A673 (cell line): Measurements from ENCODE around the gene SMIM17. TPM values are rescaled to one million over a fixed set of nuclear protein-coding genes. Genes with fewer than 3 reads are reported as not detected.

Experiments
- Bru-seq: library from RNA; stranded (reverse); fragments of 400-500 nt; gene quantifications from one replicate; lab custom pipeline; 2021; lab: Mats Ljungman, UMichigan
- BruChase-seq, 2 experiments: library from RNA; stranded (reverse); fragments of 400-500 nt; gene quantifications; one replicate each; lab custom pipeline; 2021; lab: Mats Ljungman, UMichigan
- BruUV-seq: library from RNA; stranded (reverse); fragments of 400-500 nt; replicated peaks from 2 replicates; lab custom pipeline; 2021; lab: Mats Ljungman, UMichigan
- CTCF ChIA-PET: fragments of 300-600 bp; sonication (Branson Sonifier 250); formaldehyde crosslinking; loops from one replicate; lab custom pipeline; 2022; ENCODE audit warnings: antibody characterized with exemption; lab: Charles Lee
- POLR2A ChIA-PET: fragments of 300-600 bp; sonication (Branson Sonifier 250); formaldehyde crosslinking; loops from one replicate; lab custom pipeline; 2022; ENCODE audit warnings: antibody characterized with exemption; ENCODE audit not compliant: low non-redundant PET; lab: Charles Lee
- DNase-seq: peaks from one replicate; pipeline ENCODE4 v3.0.0-alpha.2; 2015; ENCODE audit warnings: low spot score
- H3K27ac ChIP-seq: fragments of 200-600 bp; sonication (generic); 2 replicates; pipeline ENCODE4 v1.5.1; 2016; ENCODE audit warnings: mixed run types, low read depth, mild to moderate bottlenecking, mixed read lengths, antibody characterized with exemption, low read length; ENCODE audit not compliant: poor library complexity, severe bottlenecking
- H3K27me3 ChIP-seq: fragments of 200-600 bp; sonication (generic); replicated peaks from 2 replicates; pipeline ENCODE4 v1.6.1; 2017; ENCODE audit warnings: mixed run types, low read depth, mild to moderate bottlenecking, mixed read lengths, antibody characterized with exemption, low read length; ENCODE audit not compliant: insufficient read depth, poor library complexity
- H3K36me3 ChIP-seq: fragments of 200-600 bp; sonication (generic); 2 replicates; pipeline ENCODE4 v1.6.1; 2016; ENCODE audit warnings: mixed run types, mild to moderate bottlenecking, mixed read lengths, antibody characterized with exemption, low read length; ENCODE audit not compliant: insufficient read depth, poor library complexity, severe bottlenecking
- H3K4me1 ChIP-seq: fragments of 200-600 bp; sonication (generic); 2 replicates; pipeline ENCODE4 v1.6.1; 2017; ENCODE audit warnings: mixed run types, mild to moderate bottlenecking, mixed read lengths, antibody characterized with exemption, low read length; ENCODE audit not compliant: insufficient read depth, poor library complexity, severe bottlenecking
- H3K4me3 ChIP-seq: fragments of 200-600 bp; sonication (generic); 2 replicates; pipeline ENCODE4 v1.5.1; 2016; ENCODE audit warnings: low read depth, mixed run types, mild to moderate bottlenecking, mixed read lengths, low read length; ENCODE audit not compliant: poor library complexity, severe bottlenecking
- H3K9me3 ChIP-seq: fragments of 200-600 bp; sonication (generic); 2 replicates; pipeline ENCODE4 v1.6.1; 2016; ENCODE audit warnings: mixed run types, low read depth, mild to moderate bottlenecking, mixed read lengths, antibody characterized with exemption, low read length; ENCODE audit not compliant: poor library complexity, severe bottlenecking
- EZH2 ChIP-seq: fragments of 200-600 bp; sonication (generic); IDR thresholded peaks from 2 replicates; pipeline ENCODE4 v1.6.1; 2017; ENCODE audit warnings: borderline replicate concordance, low read depth, mild to moderate bottlenecking, mixed read lengths, antibody characterized with exemption, low read length; ENCODE audit not compliant: poor library complexity, severe bottlenecking
- intact Hi-C: fragments of 100-400 bp; cut with micrococcal nuclease; formaldehyde crosslinking; loops from one replicate; pipeline ENCODE4 v1.10.0; 2022; ENCODE audit not compliant: unreplicated experiment
- long read RNA-seq: library from polyadenylated mRNA; stranded (forward); transcript quantifications from one replicate; pipeline ENCODE4 v2.0.0, GENCODE V29; 2022
- total RNA-seq: library from RNA; stranded (reverse); gene quantifications from 2 replicates; pipeline ENCODE4 v1.2.3, GENCODE V29; 2021
- TF ChIP-seq, protein P1 (sequence below): fragments of 300-800, 200-600 bp; sonication (generic); conservative IDR thresholded peaks from 2 replicates; pipeline ENCODE4 v1.5.1; 2017; ENCODE audit warnings: low read depth, mild to moderate bottlenecking, antibody characterized with exemption, low read length, moderate library complexity, mixed read lengths

Gene SMIM17
- total RNA-seq (0.52 and 0.76 TPM in 2 replicates), Bru-seq, nascent RNA (percentile 39 among the genes with signal in this experiment), BruChase-seq, experiment 1, labeled RNA remaining after a 2-hour chase (percentile 47 among the genes with signal in this experiment), BruChase-seq, experiment 2, labeled RNA remaining after a 6-hour chase (percentile 60 among the genes with signal in this experiment)
- long read RNA-seq, partial matches to known transcripts = 0 of 1 reads
- long read RNA-seq, other reads (novel, unspliced or antisense) = 1 of 1 reads

DNA sequence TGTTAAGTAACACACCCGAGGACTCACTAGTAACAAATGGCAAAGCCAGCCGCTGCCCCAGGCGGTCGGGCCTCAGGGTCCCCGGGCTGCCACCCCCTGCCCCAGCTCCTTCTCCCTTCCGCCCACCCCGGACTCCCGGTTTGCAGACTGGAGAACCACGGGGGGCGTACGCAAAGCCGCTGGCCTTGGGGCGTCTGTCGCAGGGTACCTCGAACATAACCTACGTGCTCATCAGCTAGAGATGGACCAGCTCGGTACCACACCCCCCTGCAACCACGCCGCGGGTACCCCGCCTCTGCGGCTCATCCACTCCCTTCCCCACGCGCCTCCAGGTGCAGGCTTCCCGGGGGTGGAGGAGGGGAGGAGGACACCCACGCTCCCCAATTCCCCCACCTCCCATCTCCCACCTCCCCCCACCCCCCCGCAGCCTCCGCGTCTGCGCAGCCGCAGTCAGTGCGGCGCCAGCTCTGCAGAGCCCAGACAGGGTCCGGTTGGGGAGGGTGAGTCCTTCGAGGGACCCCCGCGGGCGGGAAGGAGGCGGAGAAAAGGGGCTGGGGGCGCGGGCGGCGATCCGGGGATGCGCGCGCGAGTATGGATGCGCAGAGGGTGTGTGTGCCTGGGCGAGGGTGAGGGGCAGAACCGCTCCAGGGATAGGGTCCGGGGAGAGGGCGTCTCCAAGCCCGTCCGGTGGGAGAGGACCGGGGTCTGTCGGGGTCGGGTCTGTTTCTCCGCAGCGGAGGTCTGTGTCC is at the start of gene SMIM17:
Gene SMIM17, plus strand, starts transcription at position 449 of the 749 bp plus-strand sequence. CDS start 2,509 bp downstream, outside the sequence.
- peaks cover 19% of the 10 kb centered on the region for H3K9me3 ChIP-seq
- no TSS peak for BruUV-seq

DNA sequence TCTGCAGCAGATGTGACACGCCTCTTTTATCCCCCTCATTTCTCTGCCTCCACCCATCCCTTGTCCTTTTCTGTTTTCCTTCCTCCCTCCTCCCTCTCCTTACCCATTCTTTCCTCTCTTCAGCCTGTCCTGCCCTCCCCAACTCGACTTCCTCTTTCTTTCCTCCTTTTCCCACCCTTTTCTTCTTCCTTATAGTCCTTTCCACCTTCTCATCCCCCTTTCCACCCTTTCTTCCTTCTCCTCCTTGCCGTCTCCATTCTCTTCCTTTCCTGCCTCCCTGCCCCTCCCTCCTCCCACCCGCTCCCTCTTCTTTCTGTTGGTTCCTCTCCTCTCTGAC is 48.5 kb upstream of the SMIM17 start:
- H3K4me3 ChIP-seq = peak overlapping the region; percentile 99
- peaks cover 5% of the 10 kb centered on the region for H3K9me3 ChIP-seq
- ChIA-PET POLR2A (interaction anchor here (0.6 kb wide), 1 partner anchor 20 kb away, joined by 3 read pairs; no protein-coding TSS in a partner anchor), CTCF (no interaction called here)
- TF ChIP-seq, protein P1, sequence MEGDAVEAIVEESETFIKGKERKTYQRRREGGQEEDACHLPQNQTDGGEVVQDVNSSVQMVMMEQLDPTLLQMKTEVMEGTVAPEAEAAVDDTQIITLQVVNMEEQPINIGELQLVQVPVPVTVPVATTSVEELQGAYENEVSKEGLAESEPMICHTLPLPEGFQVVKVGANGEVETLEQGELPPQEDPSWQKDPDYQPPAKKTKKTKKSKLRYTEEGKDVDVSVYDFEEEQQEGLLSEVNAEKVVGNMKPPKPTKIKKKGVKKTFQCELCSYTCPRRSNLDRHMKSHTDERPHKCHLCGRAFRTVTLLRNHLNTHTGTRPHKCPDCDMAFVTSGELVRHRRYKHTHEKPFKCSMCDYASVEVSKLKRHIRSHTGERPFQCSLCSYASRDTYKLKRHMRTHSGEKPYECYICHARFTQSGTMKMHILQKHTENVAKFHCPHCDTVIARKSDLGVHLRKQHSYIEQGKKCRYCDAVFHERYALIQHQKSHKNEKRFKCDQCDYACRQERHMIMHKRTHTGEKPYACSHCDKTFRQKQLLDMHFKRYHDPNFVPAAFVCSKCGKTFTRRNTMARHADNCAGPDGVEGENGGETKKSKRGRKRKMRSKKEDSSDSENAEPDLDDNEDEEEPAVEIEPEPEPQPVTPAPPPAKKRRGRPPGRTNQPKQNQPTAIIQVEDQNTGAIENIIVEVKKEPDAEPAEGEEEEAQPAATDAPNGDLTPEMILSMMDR = no peak
- TF ChIP-seq EZH2 = no peak
- DNase-seq = no peak
- intact Hi-C loops = no loop called here
- no peak overlapping the region for H3K27ac ChIP-seq
- no peaks in the 10 kb centered on the region for H3K4me1 ChIP-seq
- no peaks in the 10 kb centered on the region for H3K27me3 ChIP-seq
- BruUV-seq = no TSS peak
- peaks cover 17% of the 10 kb centered on the region for H3K36me3 ChIP-seq

More for the DNA sequence above, at the start of gene SMIM17:
- H3K4me1 ChIP-seq = no peaks in the 10 kb centered on the region
- ChIA-PET CTCF (no interaction called here), POLR2A (no interaction called here)
- intact Hi-C loops = no loop called here
- H3K4me3 ChIP-seq = no peak within 1 kb of the TSS
- no peak within 1 kb of the TSS for H3K27ac ChIP-seq
- H3K36me3 ChIP-seq = no peaks in the 10 kb centered on the region
- no peak for TF ChIP-seq EZH2
- TF ChIP-seq, protein P1 = no peak
- DNase-seq = no peak
- peaks cover 24% of the 10 kb centered on the region for H3K27me3 ChIP-seq

- ChIA-PET CTCF (no interaction called here), POLR2A (interaction anchor here (0.6 kb wide), 1 partner anchor 19 kb away, joined by 3 read pairs; no protein-coding TSS in a partner anchor)
- Histone ChIP-seq H3K27ac (peak within 1 kb of the TSS; percentile 88), H3K4me1 (no peaks in the 10 kb centered on the region), H3K4me3 (peak within 1 kb of the TSS; percentile 99), H3K9me3 (no peaks in the 10 kb centered on the region), H3K36me3 (peaks cover 17% of the 10 kb centered on the region), H3K27me3 (no peaks in the 10 kb centered on the region)
- TF ChIP-seq, protein P1 = no peak
- no peak for TF ChIP-seq EZH2
- peak; percentile 93 for DNase-seq
- no TSS peak for BruUV-seq
- intact Hi-C loops = no loop called here
Measured at GRCh38 chr19:56594783-56595547, 48.0 kb upstream of the SMIM17 start, which contains the start of gene ZNF71. ZNF71 (plus strand) TSS chr19:56595302; CDS start chr19:56601559, 6,257 bp downstream.
